ENCODE measurements around the gene DPH7.

DPH7 gene

GRCh38 chr9:137524981-137525317 lies 53.8 kb downstream of the DPH7 start:
- Histone ChIP-seq H3K36me3 (ENCODE audit: insufficient read depth, low read length) (no peaks in the 10 kb centered on the region), H3K9ac (ENCODE audit: low read depth, low read length) (no peak overlapping the region), H3K27me3 (ENCODE audit: insufficient read depth, low read length, poor library complexity) (no peaks in the 10 kb centered on the region), H4K20me1 (ENCODE audit: insufficient read depth, low read length) (no peaks in the 10 kb centered on the region; the same call in 1 of the 2 replicates), H3K79me2 (ENCODE audit: insufficient read depth, low read length) (no peaks in the 10 kb centered on the region), H2AFZ (ENCODE audit: low read depth, low read length) (no peak overlapping the region), H3K27ac (ENCODE audit: low read length) (no peak overlapping the region), H3K4me3 (ENCODE audit: low read depth in 1 of 2, low read length in 2 of 2) (no peak overlapping the region), H3K4me2 (ENCODE audit: insufficient read depth, low read length) (no peak overlapping the region), H3K9me3 (ENCODE audit: insufficient read depth, low read length, severe bottlenecking) (no peaks in the 10 kb centered on the region), H3K4me1 (ENCODE audit: insufficient read depth, low read length) (no peaks in the 10 kb centered on the region)
- DNase-seq (no peak), ATAC-seq (ENCODE audit: insufficient read depth, low read depth) (no peak)
- TF ChIP-seq, protein P1, sequence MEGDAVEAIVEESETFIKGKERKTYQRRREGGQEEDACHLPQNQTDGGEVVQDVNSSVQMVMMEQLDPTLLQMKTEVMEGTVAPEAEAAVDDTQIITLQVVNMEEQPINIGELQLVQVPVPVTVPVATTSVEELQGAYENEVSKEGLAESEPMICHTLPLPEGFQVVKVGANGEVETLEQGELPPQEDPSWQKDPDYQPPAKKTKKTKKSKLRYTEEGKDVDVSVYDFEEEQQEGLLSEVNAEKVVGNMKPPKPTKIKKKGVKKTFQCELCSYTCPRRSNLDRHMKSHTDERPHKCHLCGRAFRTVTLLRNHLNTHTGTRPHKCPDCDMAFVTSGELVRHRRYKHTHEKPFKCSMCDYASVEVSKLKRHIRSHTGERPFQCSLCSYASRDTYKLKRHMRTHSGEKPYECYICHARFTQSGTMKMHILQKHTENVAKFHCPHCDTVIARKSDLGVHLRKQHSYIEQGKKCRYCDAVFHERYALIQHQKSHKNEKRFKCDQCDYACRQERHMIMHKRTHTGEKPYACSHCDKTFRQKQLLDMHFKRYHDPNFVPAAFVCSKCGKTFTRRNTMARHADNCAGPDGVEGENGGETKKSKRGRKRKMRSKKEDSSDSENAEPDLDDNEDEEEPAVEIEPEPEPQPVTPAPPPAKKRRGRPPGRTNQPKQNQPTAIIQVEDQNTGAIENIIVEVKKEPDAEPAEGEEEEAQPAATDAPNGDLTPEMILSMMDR (IDR thresholded peaks at IDR 0.05; ENCODE audit: borderline replicate concordance, extremely low read depth, low read length, poor library complexity, severe bottlenecking) = no peak
- TF ChIP-seq EZH2 (IDR thresholded peaks at IDR 0.05; ENCODE audit: borderline replicate concordance, low read depth, low read length, severe bottlenecking) = no peak

- TF ChIP-seq EZH2 (IDR thresholded peaks at IDR 0.05; ENCODE audit: borderline replicate concordance, low read depth, low read length, severe bottlenecking) = no peak
- TF ChIP-seq, protein P1 (IDR thresholded peaks at IDR 0.05; ENCODE audit: borderline replicate concordance, extremely low read depth, low read length, poor library complexity, severe bottlenecking) = no peak
- no peaks in the 10 kb centered on the region for H3K79me2 ChIP-seq (ENCODE audit: insufficient read depth, low read length)
- no peaks in the 10 kb centered on the region; the same call in 1 of the 2 replicates for H4K20me1 ChIP-seq (ENCODE audit: insufficient read depth, low read length)
- no peaks in the 10 kb centered on the region for H3K9me3 ChIP-seq (ENCODE audit: insufficient read depth, low read length, severe bottlenecking)
- H3K27me3 ChIP-seq (ENCODE audit: insufficient read depth, low read length, poor library complexity) = no peaks in the 10 kb centered on the region
- H2AFZ ChIP-seq (ENCODE audit: low read depth, low read length) = no peak overlapping the region
- H3K4me1 ChIP-seq (ENCODE audit: insufficient read depth, low read length) = no peaks in the 10 kb centered on the region
- DNase-seq (no peak), ATAC-seq (ENCODE audit: insufficient read depth, low read depth) (no peak)
- H3K4me2 ChIP-seq (ENCODE audit: insufficient read depth, low read length) = no peak overlapping the region
- no peak overlapping the region for H3K27ac ChIP-seq (ENCODE audit: low read length)
- H3K36me3 ChIP-seq (ENCODE audit: insufficient read depth, low read length) = no peaks in the 10 kb centered on the region
- no peak overlapping the region for H3K9ac ChIP-seq (ENCODE audit: low read depth, low read length)
- no peak overlapping the region for H3K4me3 ChIP-seq (ENCODE audit: low read depth in 1 of 2, low read length in 2 of 2)
Measured at GRCh38 chr9:137524161-137524980, 54.4 kb downstream of the DPH7 start.

DNA sequence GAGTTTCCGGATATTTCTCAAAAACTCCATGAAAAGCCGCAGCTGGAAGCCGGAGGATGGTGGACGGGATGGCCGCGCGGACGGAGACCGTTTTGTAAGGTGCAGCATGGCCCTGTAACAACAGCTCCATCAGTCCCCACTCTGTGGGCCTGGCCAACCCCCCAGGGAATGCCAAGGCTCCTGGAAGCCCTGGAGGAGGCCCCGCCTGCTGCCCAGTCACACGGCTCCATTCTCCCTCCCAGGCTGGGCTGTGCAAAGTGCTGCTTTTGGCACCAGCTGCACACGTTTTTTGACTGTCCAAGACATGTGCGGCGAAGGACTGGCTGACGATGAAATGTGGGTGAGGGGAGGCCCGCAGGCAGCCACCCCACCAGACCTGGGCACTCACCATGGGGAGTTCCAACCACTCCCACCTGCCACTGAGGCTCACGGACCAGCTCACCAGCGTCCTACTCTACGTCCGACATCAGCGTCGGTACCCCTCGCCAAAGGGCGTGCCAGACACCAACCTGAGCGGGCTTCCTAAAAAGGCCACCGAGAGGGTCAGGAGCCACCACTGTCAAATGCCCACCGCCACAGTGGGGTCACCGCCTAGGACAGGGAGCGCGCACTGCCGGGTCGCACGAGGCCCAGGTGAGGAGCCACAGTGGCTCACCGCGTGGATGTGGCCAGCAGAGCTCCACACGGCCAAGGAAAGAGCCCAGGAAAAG lies 55.8 kb downstream of the DPH7 start:
- no peak overlapping the region for H2AFZ ChIP-seq (ENCODE audit: low read depth, low read length)
- H3K36me3 ChIP-seq (ENCODE audit: insufficient read depth, low read length) = no peaks in the 10 kb centered on the region
- H3K27me3 ChIP-seq (ENCODE audit: insufficient read depth, low read length, poor library complexity) = no peaks in the 10 kb centered on the region
- H3K9me3 ChIP-seq (ENCODE audit: insufficient read depth, low read length, severe bottlenecking) = no peaks in the 10 kb centered on the region
- no peak overlapping the region for H3K4me3 ChIP-seq (ENCODE audit: low read depth in 1 of 2, low read length in 2 of 2)
- no peaks in the 10 kb centered on the region; the same call in 1 of the 2 replicates for H4K20me1 ChIP-seq (ENCODE audit: insufficient read depth, low read length)
- H3K4me1 ChIP-seq (ENCODE audit: insufficient read depth, low read length) = no peaks in the 10 kb centered on the region
- DNase-seq (no peak), ATAC-seq (ENCODE audit: insufficient read depth, low read depth) (no peak)
- no peak overlapping the region for H3K9ac ChIP-seq (ENCODE audit: low read depth, low read length)
- H3K79me2 ChIP-seq (ENCODE audit: insufficient read depth, low read length) = no peaks in the 10 kb centered on the region
- no peak overlapping the region for H3K27ac ChIP-seq (ENCODE audit: low read length)
- H3K4me2 ChIP-seq (ENCODE audit: insufficient read depth, low read length) = no peak overlapping the region
- TF ChIP-seq, protein P1 (IDR thresholded peaks at IDR 0.05; ENCODE audit: borderline replicate concordance, extremely low read depth, low read length, poor library complexity, severe bottlenecking) = no peak
- TF ChIP-seq EZH2 (IDR thresholded peaks at IDR 0.05; ENCODE audit: borderline replicate concordance, low read depth, low read length, severe bottlenecking) = no peak

All from DND-41 (cell line).